Colonic mucosa (tissue), 4 donors: ENCODE measurements around the gene UBAC2. TPM values are rescaled to one million over a fixed set of nuclear protein-coding genes. Genes with fewer than 3 reads are reported as not detected.

Experiments used
- DNase-seq: peaks from one replicate; pipeline ENCODE4 v3.0.0-alpha.2; 2020
- H3K27ac ChIP-seq: fragments of 200-600 bp; one replicate; pipeline ENCODE4 v1.8.0; 2021
- H3K27me3 ChIP-seq: fragments of 200-600 bp; one replicate; pipeline ENCODE4 v1.8.0; 2021
- H3K36me3 ChIP-seq: fragments of 200-600 bp; one replicate; pipeline ENCODE4 v1.8.0; 2021
- H3K4me1 ChIP-seq: fragments of 200-600 bp; one replicate; pipeline ENCODE4 v1.8.0; 2021; ENCODE audit warnings: mild to moderate bottlenecking
- H3K4me3 ChIP-seq: fragments of 200-600 bp; one replicate; pipeline ENCODE4 v1.8.0; 2021
- H3K9ac ChIP-seq, 2 donors: one replicate each; pipeline ENCODE4 v1.7.0; 2013; ENCODE audit warnings: control low read depth in 2 of 2, low read depth in 2 of 2, low read length in 2 of 2
- H3K9me3 ChIP-seq: fragments of 200-600 bp; one replicate; pipeline ENCODE4 v1.8.0; 2021
- intact Hi-C: fragments of 100-400 bp; cut with DNase I; formaldehyde crosslinking; loops from one replicate; pipeline ENCODE4 v1.14.1; 2022
- total RNA-seq, 2 donors: library from RNA; stranded (reverse); fragmentation: NEBNext Ultra II Directional in 1 of 2; extraction: Animal tissue kit (Norgen Biotek cat#: 25700) in 1 of 2; gene quantifications; one replicate each; pipeline ENCODE4 v1.2.1, GENCODE V29; 2021
- TF ChIP-seq, protein P1 (sequence below): fragments of 200-600 bp; IDR thresholded peaks from one replicate; pipeline ENCODE4 v1.8.0; 2022; ENCODE audit warnings: antibody characterized with exemption, mild to moderate bottlenecking
- donor health status: healthy.
- donor health status: DM: no; HTN: no; CAD: no.
- donor health status: DM: no; HTN: no; CAD: no.

Gene UBAC2
- total RNA-seq, 2 donors from 2014 or later: 67.6 to 88.4 TPM

DNA sequence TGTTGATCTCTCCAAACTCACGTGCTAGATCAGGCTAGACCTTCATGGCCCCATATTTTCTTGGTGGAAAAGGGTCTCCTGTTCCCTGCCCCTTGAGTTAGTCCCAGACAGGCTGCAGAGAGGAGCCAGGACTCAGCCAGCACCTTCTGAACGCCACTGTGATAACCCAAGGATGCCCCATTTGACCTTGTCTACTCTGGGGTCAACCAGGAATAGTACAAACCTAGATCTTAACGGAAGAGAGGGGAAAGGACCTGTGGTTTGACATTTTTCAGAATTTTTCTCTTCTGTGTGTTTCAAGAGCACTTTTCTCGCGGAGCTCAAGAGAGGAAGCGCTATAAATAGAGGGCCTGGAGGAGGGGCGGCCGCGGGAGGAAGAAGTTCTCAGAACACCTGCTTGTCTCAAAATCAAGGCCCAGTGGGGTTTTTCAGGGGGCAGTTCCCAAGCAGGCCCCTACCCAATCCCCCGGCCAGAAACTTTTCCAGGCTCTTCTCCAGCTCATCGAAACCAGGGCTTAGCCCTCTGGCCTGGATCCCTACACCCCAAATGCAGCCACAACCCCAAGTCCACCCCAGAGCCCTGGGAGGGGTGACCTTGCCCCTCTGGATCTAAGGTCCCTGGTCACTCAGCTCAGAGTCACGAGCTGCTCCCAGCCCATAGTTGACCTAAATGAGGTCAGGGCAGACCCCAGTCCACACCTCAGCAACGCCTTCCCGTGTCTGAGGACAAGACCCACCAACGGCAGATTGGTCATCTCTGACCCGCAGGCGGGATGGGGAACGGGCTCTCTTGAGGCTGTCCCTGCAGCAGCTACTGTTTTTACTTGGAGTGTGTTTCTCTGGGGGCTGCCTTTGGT, 225.1 kb downstream of the UBAC2 start:
- peak; percentile 44 for DNase-seq
- intact Hi-C loops: no loop called here
- Histone ChIP-seq H3K27ac (peak overlapping the region; percentile 33), H3K36me3 (no peaks in the 10 kb centered on the region), H3K9ac (peak overlapping the region in 1 of 2 donors; percentile 16), H3K4me1 (no peaks in the 10 kb centered on the region), H3K9me3 (no peaks in the 10 kb centered on the region), H3K27me3 (no peaks in the 10 kb centered on the region), H3K4me3 (no peak overlapping the region)
- TF ChIP-seq, protein P1, sequence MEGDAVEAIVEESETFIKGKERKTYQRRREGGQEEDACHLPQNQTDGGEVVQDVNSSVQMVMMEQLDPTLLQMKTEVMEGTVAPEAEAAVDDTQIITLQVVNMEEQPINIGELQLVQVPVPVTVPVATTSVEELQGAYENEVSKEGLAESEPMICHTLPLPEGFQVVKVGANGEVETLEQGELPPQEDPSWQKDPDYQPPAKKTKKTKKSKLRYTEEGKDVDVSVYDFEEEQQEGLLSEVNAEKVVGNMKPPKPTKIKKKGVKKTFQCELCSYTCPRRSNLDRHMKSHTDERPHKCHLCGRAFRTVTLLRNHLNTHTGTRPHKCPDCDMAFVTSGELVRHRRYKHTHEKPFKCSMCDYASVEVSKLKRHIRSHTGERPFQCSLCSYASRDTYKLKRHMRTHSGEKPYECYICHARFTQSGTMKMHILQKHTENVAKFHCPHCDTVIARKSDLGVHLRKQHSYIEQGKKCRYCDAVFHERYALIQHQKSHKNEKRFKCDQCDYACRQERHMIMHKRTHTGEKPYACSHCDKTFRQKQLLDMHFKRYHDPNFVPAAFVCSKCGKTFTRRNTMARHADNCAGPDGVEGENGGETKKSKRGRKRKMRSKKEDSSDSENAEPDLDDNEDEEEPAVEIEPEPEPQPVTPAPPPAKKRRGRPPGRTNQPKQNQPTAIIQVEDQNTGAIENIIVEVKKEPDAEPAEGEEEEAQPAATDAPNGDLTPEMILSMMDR: no peak

DNA sequence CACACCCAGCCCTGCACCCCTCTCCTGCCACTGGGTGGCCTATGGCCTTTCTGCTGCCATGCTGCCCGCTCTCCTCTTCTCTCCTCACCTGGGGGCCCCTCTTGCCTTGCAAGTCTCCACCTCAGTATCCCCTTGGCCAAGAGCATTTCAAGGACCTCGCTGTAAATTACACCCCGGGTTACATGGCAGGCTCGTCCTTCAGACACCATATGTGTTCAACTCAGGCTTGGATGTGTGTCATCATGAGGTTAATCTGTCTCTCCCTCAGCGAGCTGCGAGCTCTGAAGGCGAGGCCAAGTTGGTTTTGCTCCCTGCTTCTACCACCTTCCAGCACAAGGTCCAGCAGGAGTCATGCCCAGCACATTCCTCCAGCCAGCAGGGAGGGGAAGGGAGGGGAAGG, 225.8 kb downstream of the UBAC2 start:
- Histone ChIP-seq H3K4me3 (no peak overlapping the region), H3K27me3 (no peaks in the 10 kb centered on the region), H3K9ac (no peak overlapping the region), H3K27ac (no peak overlapping the region), H3K4me1 (no peaks in the 10 kb centered on the region), H3K9me3 (no peaks in the 10 kb centered on the region), H3K36me3 (no peaks in the 10 kb centered on the region)
- TF ChIP-seq, protein P1: no peak
- intact Hi-C loops: no loop called here
- no peak for DNase-seq

DNA sequence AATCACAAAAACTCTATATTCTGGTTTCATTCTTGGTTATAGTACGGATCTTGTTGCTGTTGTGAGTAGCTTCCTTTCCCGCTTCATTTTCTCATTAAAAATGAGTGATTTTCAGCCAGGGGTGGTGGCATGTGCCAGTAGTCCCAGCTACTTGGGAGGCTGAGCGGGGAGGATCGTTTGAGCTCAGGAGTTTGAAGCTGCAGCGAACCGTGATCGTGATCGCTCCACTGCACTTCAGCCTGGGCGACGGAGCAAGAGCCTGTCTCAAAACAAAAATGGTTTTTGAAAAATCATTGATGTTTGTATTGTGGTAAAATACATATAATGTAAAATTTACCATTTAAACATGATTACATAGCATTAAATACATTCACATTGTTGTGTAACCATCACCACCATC, 229.0 kb downstream of the UBAC2 start:
- Histone ChIP-seq H3K9ac (no peak overlapping the region), H3K9me3 (no peaks in the 10 kb centered on the region), H3K4me1 (no peaks in the 10 kb centered on the region), H3K27me3 (no peaks in the 10 kb centered on the region), H3K36me3 (no peaks in the 10 kb centered on the region), H3K4me3 (no peak overlapping the region), H3K27ac (no peak overlapping the region)
- DNase-seq: no peak
- TF ChIP-seq, protein P1: no peak
- intact Hi-C loops: no loop called here

DNA sequence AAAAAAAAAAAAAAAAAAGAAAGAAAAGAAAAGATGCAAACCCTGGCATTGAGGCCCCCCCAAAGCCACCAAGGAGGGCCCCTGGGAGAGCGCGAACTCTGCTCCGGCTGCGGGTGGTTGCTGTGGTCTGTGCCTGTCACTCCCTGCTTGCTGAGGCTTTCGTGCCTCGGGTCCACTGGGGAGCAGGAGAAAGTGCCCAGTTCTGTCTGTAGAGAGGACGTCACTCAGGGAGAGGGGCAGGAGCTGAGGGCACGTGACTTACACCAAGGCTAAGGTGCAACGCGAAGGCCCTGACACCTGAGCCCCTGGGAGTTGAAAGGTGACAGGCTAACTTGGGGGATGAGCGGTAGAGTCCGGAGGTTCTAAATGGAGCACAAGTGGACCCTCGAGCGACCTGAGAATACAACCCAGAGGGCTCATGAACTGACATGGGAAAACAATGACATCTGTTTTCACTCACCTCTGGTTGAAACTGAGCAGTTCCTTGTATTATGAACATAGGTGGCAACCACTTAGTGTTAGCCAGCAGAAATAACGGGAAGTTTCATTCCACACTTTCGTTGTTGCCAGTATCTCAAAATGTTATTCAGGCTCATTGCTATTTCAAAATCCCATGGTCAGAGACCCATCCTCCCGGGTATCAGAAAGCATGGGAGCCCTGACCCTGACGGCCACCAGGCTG, 231.4 kb downstream of the UBAC2 start:
- H3K4me1 ChIP-seq: no peaks in the 10 kb centered on the region
- H3K36me3 ChIP-seq: no peaks in the 10 kb centered on the region
- no peak overlapping the region for H3K9ac ChIP-seq
- H3K9me3 ChIP-seq: no peaks in the 10 kb centered on the region
- intact Hi-C loops: no loop called here
- TF ChIP-seq, protein P1: no peak
- DNase-seq: no peak
- no peaks in the 10 kb centered on the region for H3K27me3 ChIP-seq
- H3K4me3 ChIP-seq: no peak overlapping the region
- peak overlapping the region; percentile 30 for H3K27ac ChIP-seq

DNA sequence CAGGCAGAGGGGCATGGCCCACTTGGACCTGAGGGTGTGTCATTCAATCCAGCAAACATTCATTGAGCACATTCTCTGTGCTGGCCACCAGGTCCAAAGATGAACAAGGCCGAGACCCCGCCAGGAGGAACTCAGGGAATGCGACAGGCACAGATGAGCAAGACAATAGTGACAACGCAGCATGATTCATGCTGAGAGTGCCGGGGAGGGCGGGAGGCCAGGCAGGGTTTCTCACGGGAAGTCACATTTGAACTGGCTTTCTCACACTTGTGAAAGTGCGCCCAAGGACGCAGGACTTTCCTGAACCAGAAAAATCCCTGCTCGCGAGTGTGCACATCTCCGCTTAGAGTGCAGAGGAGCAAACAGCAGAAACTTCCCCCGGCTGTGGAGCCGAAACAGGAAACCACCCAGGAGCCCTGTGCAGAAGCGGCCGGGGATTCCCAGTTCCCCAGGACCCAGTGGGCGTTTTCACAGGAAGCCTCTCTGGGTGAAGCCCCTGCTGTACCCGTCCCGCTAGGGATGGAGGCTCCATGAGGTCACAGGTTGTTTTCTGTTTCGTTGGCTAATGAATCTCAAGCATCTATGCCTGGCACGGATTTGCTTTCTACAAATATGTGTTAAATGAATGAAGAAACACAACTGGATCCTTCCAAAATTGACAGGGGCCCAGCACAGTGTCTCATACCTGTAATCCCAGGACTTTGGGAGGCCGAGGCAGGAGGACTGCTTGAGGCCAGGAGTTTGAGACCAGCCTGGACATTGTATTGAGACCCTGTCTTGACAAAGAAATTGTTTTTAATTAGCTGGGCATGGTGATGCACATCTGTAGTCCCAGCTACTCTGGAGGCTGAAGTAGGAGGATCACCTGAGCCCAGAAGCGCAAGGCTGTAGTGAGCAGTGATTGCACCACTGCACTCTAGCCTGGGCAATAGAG, 232.2 kb downstream of the UBAC2 start:
- no peaks in the 10 kb centered on the region for H3K27me3 ChIP-seq
- TF ChIP-seq, protein P1: no peak
- peak; percentile 40 for DNase-seq
- no peaks in the 10 kb centered on the region for H3K9me3 ChIP-seq
- no peaks in the 10 kb centered on the region for H3K4me1 ChIP-seq
- no peaks in the 10 kb centered on the region for H3K36me3 ChIP-seq
- H3K4me3 ChIP-seq: no peak overlapping the region
- H3K9ac ChIP-seq: peak overlapping the region in 1 of 2 donors; percentile 30
- H3K27ac ChIP-seq: peak overlapping the region; percentile 30
- intact Hi-C loops: no loop called here
